ENCODE measurements around the gene EHD3.

Gene EHD3

GRCh38 chr2:31196622-31197021, 37.3 kb upstream of the EHD3 start:
- Histone ChIP-seq H3K79me2 (no peaks in the 10 kb centered on the region), H3K4me1 (no peaks in the 10 kb centered on the region), H2AFZ (no peak overlapping the region), H3K36me3 (ENCODE audit: control insufficient read depth, insufficient read depth, low read length) (no peaks in the 10 kb centered on the region), H3K27me3 (ENCODE audit: control insufficient read depth, insufficient read depth, low read length) (no peaks in the 10 kb centered on the region), H3K4me3 (ENCODE audit: low read depth, low read length) (no peak overlapping the region), H3K9ac (no peak overlapping the region), H3K9me3 (ENCODE audit: control insufficient read depth, low read length) (no peaks in the 10 kb centered on the region), H3K27ac (no peak overlapping the region), H3K4me2 (ENCODE audit: low read length) (no peak overlapping the region)
- no peak for TF ChIP-seq CTCF (IDR thresholded peaks at IDR 0.05)

- Histone ChIP-seq H3K79me2 (no peaks in the 10 kb centered on the region), H3K9me3 (ENCODE audit: control insufficient read depth, low read length) (no peaks in the 10 kb centered on the region), H3K27me3 (ENCODE audit: control insufficient read depth, insufficient read depth, low read length) (no peaks in the 10 kb centered on the region), H3K4me3 (ENCODE audit: low read depth, low read length) (no peak overlapping the region), H2AFZ (no peak overlapping the region), H3K4me2 (ENCODE audit: low read length) (no peak overlapping the region), H3K4me1 (no peaks in the 10 kb centered on the region), H3K36me3 (ENCODE audit: control insufficient read depth, insufficient read depth, low read length) (no peaks in the 10 kb centered on the region), H3K27ac (no peak overlapping the region), H3K9ac (no peak overlapping the region)
- no peak for TF ChIP-seq CTCF (IDR thresholded peaks at IDR 0.05)
Observed at GRCh38 chr2:31197166-31197565, 36.8 kb upstream of the EHD3 start.

- Histone ChIP-seq H3K4me3 (ENCODE audit: low read depth, low read length) (no peak overlapping the region), H3K27me3 (ENCODE audit: control insufficient read depth, insufficient read depth, low read length) (no peaks in the 10 kb centered on the region), H3K36me3 (ENCODE audit: control insufficient read depth, insufficient read depth, low read length) (no peaks in the 10 kb centered on the region)
Observed at GRCh38 chr2:31197669-31198068, 36.3 kb upstream of the EHD3 start.

GRCh38 chr2:31199206-31199605, 34.7 kb upstream of the EHD3 start:
- Histone ChIP-seq H2AFZ (no peak overlapping the region), H3K4me1 (no peaks in the 10 kb centered on the region), H3K9ac (no peak overlapping the region), H3K79me2 (no peaks in the 10 kb centered on the region), H3K4me2 (ENCODE audit: low read length) (no peak overlapping the region), H3K9me3 (ENCODE audit: control insufficient read depth, low read length) (no peaks in the 10 kb centered on the region), H3K36me3 (ENCODE audit: control insufficient read depth, insufficient read depth, low read length) (no peaks in the 10 kb centered on the region), H3K27me3 (ENCODE audit: control insufficient read depth, insufficient read depth, low read length) (no peaks in the 10 kb centered on the region), H3K4me3 (ENCODE audit: low read depth, low read length) (no peak overlapping the region), H3K27ac (no peak overlapping the region)
- no peak for TF ChIP-seq CTCF (IDR thresholded peaks at IDR 0.05)

More at GRCh38 chr2:31197669-31198068, 36.3 kb upstream of the EHD3 start:
- Histone ChIP-seq H3K9ac (no peak overlapping the region), H3K27ac (no peak overlapping the region), H3K9me3 (ENCODE audit: control insufficient read depth, low read length) (no peaks in the 10 kb centered on the region), H3K4me1 (no peaks in the 10 kb centered on the region), H3K79me2 (no peaks in the 10 kb centered on the region), H3K4me2 (ENCODE audit: low read length) (no peak overlapping the region), H2AFZ (no peak overlapping the region)
- TF ChIP-seq CTCF (IDR thresholded peaks at IDR 0.05), result no peak

GRCh38 chr2:31200972-31201371, 33.0 kb upstream of the EHD3 start:
- Histone ChIP-seq H3K27ac (no peak overlapping the region), H3K27me3 (ENCODE audit: control insufficient read depth, insufficient read depth, low read length) (no peaks in the 10 kb centered on the region), H3K9ac (no peak overlapping the region), H3K9me3 (ENCODE audit: control insufficient read depth, low read length) (no peaks in the 10 kb centered on the region), H2AFZ (no peak overlapping the region), H3K36me3 (ENCODE audit: control insufficient read depth, insufficient read depth, low read length) (no peaks in the 10 kb centered on the region), H3K4me2 (ENCODE audit: low read length) (no peak overlapping the region), H3K4me1 (no peaks in the 10 kb centered on the region), H3K79me2 (no peaks in the 10 kb centered on the region), H3K4me3 (ENCODE audit: low read depth, low read length) (no peak overlapping the region)
- TF ChIP-seq CTCF (IDR thresholded peaks at IDR 0.05), result no peak

Measured in parathyroid adenoma (tissue), 2 donors.